ENCODE data around the gene PARK7. TPM values are rescaled to one million over a fixed set of nuclear protein-coding genes. Genes with fewer than 3 reads are reported as not detected.

PARK7 gene
- total and polyA plus RNA-seq, 7 experiments from 2014 or later: 97.1 to 364 (median 114) TPM

DNA sequence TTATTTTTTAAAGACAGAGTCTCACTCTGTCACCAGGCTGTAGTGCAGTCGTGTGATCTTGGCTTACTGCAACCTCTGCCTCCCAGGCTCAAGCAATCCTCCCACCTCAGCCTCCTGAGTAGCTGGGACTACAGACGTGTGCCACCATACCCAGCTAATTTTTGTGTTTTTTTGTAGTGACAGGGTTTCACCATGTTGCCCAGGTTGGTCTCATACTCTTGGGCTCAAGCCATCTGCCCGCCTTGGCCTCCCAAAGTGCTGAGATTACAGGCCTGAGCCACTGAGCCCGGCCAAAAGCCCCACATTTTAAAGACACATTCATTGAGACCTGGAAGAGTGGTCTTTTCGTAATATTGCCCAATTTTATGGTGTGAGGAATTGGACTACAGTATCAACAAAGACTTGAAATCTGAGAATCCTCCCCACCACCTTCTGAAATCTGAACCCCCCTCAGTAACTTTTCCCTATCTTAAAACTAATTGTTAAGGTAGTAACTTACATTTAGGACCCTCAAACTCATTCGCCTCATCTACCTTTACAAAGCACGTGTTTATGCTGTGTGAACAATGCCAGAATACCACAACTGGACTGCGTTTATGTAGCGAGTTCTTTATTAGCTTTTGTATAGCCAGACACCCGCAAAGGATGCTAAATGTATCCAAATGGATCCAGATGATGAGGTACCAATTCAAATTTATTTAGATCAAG is 61.9 kb downstream of the PARK7 start:
- intact Hi-C loops (cut with micrococcal nuclease): loop anchor here (10.0 kb wide), 2 partner anchors 131 to 831 kb away; no protein-coding TSS in a partner anchor
- DNase-seq (no peak), ATAC-seq (no peak)
- CTCF ChIA-PET: interaction anchor here (0.8 kb wide), 1 partner anchor 8 kb away, joined by 3 read pairs; no protein-coding TSS in a partner anchor
- H3K27ac ChIP-seq (ENCODE audit: low read depth, low read length): no peak overlapping the region
- H3K4me1 Mint-ChIP-seq: peaks cover 7 to 12% (median 10%) of the 10 kb centered on the region in 7 donors
- peaks cover 0 to 5% (median 0%) of the 10 kb centered on the region in 5 donors for H3K36me3 Mint-ChIP-seq
- H3K4me3 ChIP-seq (ENCODE audit: low read length): no peak overlapping the region
- POLR2A ChIA-PET: no interaction called here
- H3K36me3 ChIP-seq (ENCODE audit: control insufficient read depth in 2 of 3, insufficient read depth in 3 of 3, low read length in 3 of 3): no peaks in the 10 kb centered on the region
- peaks cover 6 to 11% of the 10 kb centered on the region in 2 donors for H3K4me1 ChIP-seq (ENCODE audit: control insufficient read depth in 2 of 2, insufficient read depth in 2 of 2, low read length in 2 of 2)
- H3K27ac Mint-ChIP-seq: no peak overlapping the region
- peaks cover 16 to 66% (median 32%) of the 10 kb centered on the region in 5 donors for H3K27me3 Mint-ChIP-seq
- H3K27me3 ChIP-seq (ENCODE audit: control insufficient read depth in 2 of 2, insufficient read depth in 2 of 2, low read length in 2 of 2): peaks cover 0 to 5% of the 10 kb centered on the region in 2 donors
- H3K4me3 Mint-ChIP-seq: no peak overlapping the region
- H3K9me3 ChIP-seq (ENCODE audit: control insufficient read depth in 2 of 3, low read length in 3 of 3): no peaks in the 10 kb centered on the region
- H3K9me3 Mint-ChIP-seq: peaks cover 0 to 2% (median 0%) of the 10 kb centered on the region in 11 donors

DNA sequence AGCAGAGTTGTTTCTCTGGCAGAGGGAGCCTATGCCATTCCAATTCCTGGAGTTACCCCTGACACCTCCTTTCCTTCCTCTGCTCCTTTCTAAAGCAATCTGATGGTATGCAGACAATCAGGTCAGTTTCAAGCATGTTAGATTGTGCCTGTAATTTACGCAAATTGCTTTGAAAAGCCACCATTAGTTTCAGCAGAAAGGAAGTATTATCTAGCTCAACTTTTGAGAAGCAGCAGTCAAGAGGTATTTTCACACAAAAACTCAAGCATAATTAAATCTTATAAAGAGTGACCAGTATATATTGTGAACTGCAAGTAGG is 62.4 kb downstream of the PARK7 start:
- ChIA-PET POLR2A (interaction anchor here (1.7 kb wide), 1 partner anchor 10 kb away, joined by 3 read pairs; no protein-coding TSS in a partner anchor), CTCF (interaction anchor here (0.6 to 0.8 kb wide), 2 partner anchors 9 to 32 kb away, joined by 3 read pairs; no protein-coding TSS in a partner anchor)
- peaks cover 0 to 5% (median 0%) of the 10 kb centered on the region in 5 donors for H3K36me3 Mint-ChIP-seq
- H3K4me1 Mint-ChIP-seq: peaks cover 7 to 12% (median 10%) of the 10 kb centered on the region in 7 donors
- intact Hi-C loops (cut with micrococcal nuclease): loop anchor here (10.0 kb wide), 2 partner anchors 131 to 831 kb away; no protein-coding TSS in a partner anchor
- H3K27me3 ChIP-seq (ENCODE audit: control insufficient read depth in 2 of 2, insufficient read depth in 2 of 2, low read length in 2 of 2): peaks cover 0 to 6% of the 10 kb centered on the region in 2 donors
- no peak for DNase-seq
- H3K4me3 Mint-ChIP-seq: no peak overlapping the region
- no peak overlapping the region for H3K27ac ChIP-seq (ENCODE audit: low read depth, low read length)
- ATAC-seq: no peak
- no peak overlapping the region for H3K27ac Mint-ChIP-seq
- H3K9me3 ChIP-seq (ENCODE audit: control insufficient read depth in 2 of 3, low read length in 3 of 3): no peaks in the 10 kb centered on the region
- H3K36me3 ChIP-seq (ENCODE audit: control insufficient read depth in 2 of 3, insufficient read depth in 3 of 3, low read length in 3 of 3): no peaks in the 10 kb centered on the region
- H3K4me3 ChIP-seq (ENCODE audit: low read length): no peak overlapping the region
- peaks cover 0 to 2% (median 0%) of the 10 kb centered on the region in 11 donors for H3K9me3 Mint-ChIP-seq
- peaks cover 13 to 68% (median 28%) of the 10 kb centered on the region in 5 donors for H3K27me3 Mint-ChIP-seq
- peaks cover 6 to 11% of the 10 kb centered on the region in 2 donors for H3K4me1 ChIP-seq (ENCODE audit: control insufficient read depth in 2 of 2, insufficient read depth in 2 of 2, low read length in 2 of 2)

DNA sequence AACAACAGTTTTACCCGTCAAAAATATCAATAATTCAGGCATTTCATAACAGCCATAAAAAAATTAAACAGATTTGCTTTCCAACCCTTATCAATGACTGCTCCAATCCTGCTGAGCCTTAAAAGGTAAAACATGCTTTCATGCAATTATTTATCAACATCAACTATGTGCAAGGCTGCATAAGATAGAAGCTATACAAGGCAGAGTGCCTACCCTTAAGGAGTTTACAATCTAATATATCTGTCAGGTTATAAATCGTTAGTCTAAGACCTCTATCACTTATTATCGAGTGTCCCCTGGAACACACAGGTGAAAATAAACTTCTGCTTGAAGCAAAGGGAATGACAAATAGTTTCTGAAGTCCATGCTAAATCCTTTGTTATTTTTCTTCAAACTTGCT is 62.8 kb downstream of the PARK7 start:
- H3K27ac ChIP-seq (ENCODE audit: low read depth, low read length): no peak overlapping the region
- ChIA-PET CTCF (interaction anchor here (0.6 to 0.8 kb wide), 2 partner anchors 9 to 32 kb away, joined by 3 read pairs; no protein-coding TSS in a partner anchor), POLR2A (interaction anchor here (0.9 to 1.7 kb wide), 2 partner anchors 11 to 13 kb away, joined by 3 read pairs; no protein-coding TSS in a partner anchor)
- H3K36me3 ChIP-seq (ENCODE audit: control insufficient read depth in 2 of 3, insufficient read depth in 3 of 3, low read length in 3 of 3): no peaks in the 10 kb centered on the region
- H3K27me3 Mint-ChIP-seq: peaks cover 9 to 67% (median 25%) of the 10 kb centered on the region in 5 donors
- no peak overlapping the region for H3K4me3 Mint-ChIP-seq
- H3K9me3 Mint-ChIP-seq: peaks cover 0 to 2% (median 0%) of the 10 kb centered on the region in 11 donors
- DNase-seq (no peak), ATAC-seq (no peak)
- H3K9me3 ChIP-seq (ENCODE audit: control insufficient read depth in 2 of 3, low read length in 3 of 3): no peaks in the 10 kb centered on the region
- intact Hi-C loops (cut with micrococcal nuclease): loop anchor here (10.0 kb wide), 2 partner anchors 130 to 830 kb away; no protein-coding TSS in a partner anchor
- peaks cover 7 to 12% (median 10%) of the 10 kb centered on the region in 7 donors for H3K4me1 Mint-ChIP-seq
- peaks cover 6 to 11% of the 10 kb centered on the region in 2 donors for H3K4me1 ChIP-seq (ENCODE audit: control insufficient read depth in 2 of 2, insufficient read depth in 2 of 2, low read length in 2 of 2)
- no peak overlapping the region for H3K4me3 ChIP-seq (ENCODE audit: low read length)
- H3K36me3 Mint-ChIP-seq: peaks cover 0 to 5% (median 0%) of the 10 kb centered on the region in 5 donors
- no peak overlapping the region for H3K27ac Mint-ChIP-seq
- peaks cover 0 to 7% of the 10 kb centered on the region in 2 donors for H3K27me3 ChIP-seq (ENCODE audit: control insufficient read depth in 2 of 2, insufficient read depth in 2 of 2, low read length in 2 of 2)

DNA sequence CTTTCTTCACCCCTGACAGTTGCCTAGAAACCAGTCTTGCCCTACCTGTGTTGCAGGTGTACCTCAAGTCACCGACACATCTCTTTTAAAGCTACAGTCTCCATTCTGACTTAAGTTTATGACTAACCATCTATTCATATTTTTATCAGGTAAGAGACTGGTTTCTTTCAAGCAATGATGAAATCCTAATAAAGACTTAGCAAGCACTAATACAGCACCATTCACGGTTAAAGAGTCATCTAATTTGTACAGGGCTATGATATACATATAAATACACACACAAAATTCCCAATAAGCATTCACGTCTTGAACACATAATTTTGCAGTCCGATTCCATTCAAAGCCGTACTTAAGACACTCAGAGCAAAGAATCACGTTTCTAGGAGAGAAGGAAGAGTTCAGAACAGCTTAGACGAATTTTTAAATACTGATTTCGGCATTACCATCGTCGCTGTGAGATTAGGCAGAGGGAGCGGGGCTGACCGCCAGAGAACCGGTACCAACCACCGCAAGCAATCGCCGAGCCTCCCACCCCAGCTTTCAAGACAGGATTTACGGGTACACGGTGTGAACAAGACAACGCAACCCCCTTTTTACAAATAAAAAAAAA is 63.7 kb downstream of the PARK7 start:
- Mint-ChIP-seq H3K4me1 (peaks cover 7 to 12% (median 10%) of the 10 kb centered on the region in 7 donors), H3K27ac (peak overlapping the region in 8 of 9 donors; percentile 16 to 89 (median 56)), H3K36me3 (peaks cover 0 to 5% (median 0%) of the 10 kb centered on the region in 5 donors), H3K9me3 (peaks cover 0 to 2% (median 0%) of the 10 kb centered on the region in 11 donors), H3K27me3 (peaks cover 7 to 69% (median 23%) of the 10 kb centered on the region in 5 donors), H3K4me3 (peak overlapping the region; percentile 78 to 96 (median 88))
- DNase-seq (peak in 2 of 9 donors; percentile 1 to 19), ATAC-seq (no peak)
- Histone ChIP-seq H3K27ac (ENCODE audit: low read depth, low read length) (no peak overlapping the region), H3K27me3 (ENCODE audit: control insufficient read depth in 2 of 2, insufficient read depth in 2 of 2, low read length in 2 of 2) (peaks cover 0 to 7% of the 10 kb centered on the region in 2 donors), H3K4me1 (ENCODE audit: control insufficient read depth in 2 of 2, insufficient read depth in 2 of 2, low read length in 2 of 2) (peaks cover 6 to 11% of the 10 kb centered on the region in 2 donors), H3K9me3 (ENCODE audit: control insufficient read depth in 2 of 3, low read length in 3 of 3) (no peaks in the 10 kb centered on the region), H3K36me3 (ENCODE audit: control insufficient read depth in 2 of 3, insufficient read depth in 3 of 3, low read length in 3 of 3) (no peaks in the 10 kb centered on the region), H3K4me3 (ENCODE audit: low read length) (peak overlapping the region; percentile 36)
- ChIA-PET POLR2A (interaction anchor here (0.9 to 1.7 kb wide), 2 partner anchors 12 to 14 kb away, joined by 3 read pairs; no protein-coding TSS in a partner anchor), CTCF (interaction anchor here (0.8 kb wide), 1 partner anchor 10 kb away, joined by 3 read pairs; no protein-coding TSS in a partner anchor)
- intact Hi-C loops (cut with micrococcal nuclease): loop anchor here (5.0 to 10.0 kb wide), 4 partner anchors 130 to 830 kb away; no protein-coding TSS in a partner anchor

DNA sequence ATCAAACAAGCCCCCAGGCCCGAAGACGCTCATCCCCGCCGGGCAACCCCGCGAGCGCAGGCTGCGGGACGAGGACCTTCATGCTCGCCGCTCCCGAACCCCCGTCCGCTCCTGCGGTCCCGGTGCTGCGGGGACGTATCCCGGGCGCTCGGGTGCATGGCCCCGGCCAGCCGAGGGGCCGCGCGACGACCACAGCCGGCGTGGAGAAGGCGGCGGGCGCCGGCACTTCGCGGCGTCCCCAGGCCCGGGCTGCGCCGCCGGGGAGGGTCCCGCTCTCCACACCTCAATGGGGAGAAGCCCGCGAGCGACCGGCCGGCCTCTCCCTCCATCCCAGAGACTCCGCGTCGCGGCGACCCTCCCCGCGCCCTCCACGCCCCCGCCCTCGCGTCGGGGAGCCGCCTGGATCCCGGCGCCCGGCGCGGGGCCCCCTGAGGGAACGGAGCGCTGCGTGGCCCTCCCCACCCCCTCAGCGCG is 64.2 kb downstream of the PARK7 start:
- peaks cover 0 to 5% (median 0%) of the 10 kb centered on the region in 5 donors for H3K36me3 Mint-ChIP-seq
- H3K27ac ChIP-seq (ENCODE audit: low read depth, low read length): peak overlapping the region; percentile 49
- H3K27me3 ChIP-seq (ENCODE audit: control insufficient read depth in 2 of 2, insufficient read depth in 2 of 2, low read length in 2 of 2): peaks cover 0 to 7% of the 10 kb centered on the region in 2 donors
- H3K27me3 Mint-ChIP-seq: peaks cover 7 to 73% (median 23%) of the 10 kb centered on the region in 5 donors
- no peaks in the 10 kb centered on the region for H3K9me3 ChIP-seq (ENCODE audit: control insufficient read depth in 2 of 3, low read length in 3 of 3)
- H3K9me3 Mint-ChIP-seq: peaks cover 0 to 2% (median 0%) of the 10 kb centered on the region in 11 donors
- H3K4me3 Mint-ChIP-seq: peak overlapping the region; percentile 78 to 96 (median 88)
- H3K4me3 ChIP-seq (ENCODE audit: low read length): peak overlapping the region; percentile 36
- DNase-seq (peak in 1 of 9 donors; percentile 16), ATAC-seq (peak; percentile 6)
- CTCF ChIA-PET: no interaction called here
- peaks cover 6 to 11% of the 10 kb centered on the region in 2 donors for H3K4me1 ChIP-seq (ENCODE audit: control insufficient read depth in 2 of 2, insufficient read depth in 2 of 2, low read length in 2 of 2)
- H3K27ac Mint-ChIP-seq: peak overlapping the region in 6 of 9 donors; percentile 16 to 89 (median 56)
- no peaks in the 10 kb centered on the region for H3K36me3 ChIP-seq (ENCODE audit: control insufficient read depth in 2 of 3, insufficient read depth in 3 of 3, low read length in 3 of 3)
- H3K4me1 Mint-ChIP-seq: peaks cover 7 to 12% (median 10%) of the 10 kb centered on the region in 7 donors
- intact Hi-C loops (cut with micrococcal nuclease): loop anchor here (1.0 to 10.0 kb wide), 9 partner anchors 10 to 829 kb away; partner anchors contain the start of genes SLC45A1 (in 2 of the 2) and PARK7 (in 1 of the 2)
- POLR2A ChIA-PET: interaction anchor here (1.7 kb wide), 1 partner anchor 12 kb away, joined by 3 read pairs; no protein-coding TSS in a partner anchor

Measured in naive thymus-derived CD4-positive, alpha-beta T cell (primary cell).